ENCODE results near the gene CD3E.
A peak's percentile ranks its signal among the peaks of the same experiment; 100 is the strongest.

Gene CD3E

GRCh38 chr11:118286545-118286944 lies 18.0 kb upstream of the CD3E start:
- peak; percentile 22; the same call in 1 of the 3 replicates for ATAC-seq (ENCODE audit: low read depth)
- DNase-seq (ENCODE audit: low spot score): no peak
- H3K36me3 ChIP-seq (ENCODE audit: low read depth): no peaks in the 10 kb centered on the region
- H3K9me3 ChIP-seq (ENCODE audit: severe bottlenecking): no peaks in the 10 kb centered on the region
- H3K27ac ChIP-seq (ENCODE audit: poor library complexity, severe bottlenecking): peak overlapping the region; percentile 32
- H3K4me3 ChIP-seq (ENCODE audit: severe bottlenecking): no peak overlapping the region
- H3K4me1 ChIP-seq (ENCODE audit: insufficient read depth, poor library complexity, severe bottlenecking): peaks cover 23% of the 10 kb centered on the region
- TF ChIP-seq CTCF (IDR thresholded peaks at IDR 0.05; ENCODE audit: poor library complexity, severe bottlenecking): no peak
- H3K27me3 ChIP-seq (ENCODE audit: insufficient read depth, poor library complexity, severe bottlenecking): no peaks in the 10 kb centered on the region

GRCh38 chr11:118287006-118287405 lies 17.5 kb upstream of the CD3E start:
- H3K4me1 ChIP-seq (ENCODE audit: insufficient read depth, poor library complexity, severe bottlenecking): peaks cover 27% of the 10 kb centered on the region
- H3K27me3 ChIP-seq (ENCODE audit: insufficient read depth, poor library complexity, severe bottlenecking): no peaks in the 10 kb centered on the region
- H3K36me3 ChIP-seq (ENCODE audit: low read depth): no peaks in the 10 kb centered on the region
- DNase-seq (ENCODE audit: low spot score): no peak
- no peak for TF ChIP-seq CTCF (IDR thresholded peaks at IDR 0.05; ENCODE audit: poor library complexity, severe bottlenecking)
- peak overlapping the region; percentile 32 for H3K27ac ChIP-seq (ENCODE audit: poor library complexity, severe bottlenecking)
- no peaks in the 10 kb centered on the region for H3K9me3 ChIP-seq (ENCODE audit: severe bottlenecking)
- no peak overlapping the region for H3K4me3 ChIP-seq (ENCODE audit: severe bottlenecking)
- peak; percentile 86 for ATAC-seq (ENCODE audit: low read depth)

GRCh38 chr11:118289401-118289800 lies 15.1 kb upstream of the CD3E start:
- Histone ChIP-seq H3K4me1 (ENCODE audit: insufficient read depth, poor library complexity, severe bottlenecking) (peaks cover 27% of the 10 kb centered on the region), H3K4me3 (ENCODE audit: severe bottlenecking) (no peak overlapping the region), H3K9me3 (ENCODE audit: severe bottlenecking) (no peaks in the 10 kb centered on the region), H3K27me3 (ENCODE audit: insufficient read depth, poor library complexity, severe bottlenecking) (no peaks in the 10 kb centered on the region), H3K36me3 (ENCODE audit: low read depth) (no peaks in the 10 kb centered on the region), H3K27ac (ENCODE audit: poor library complexity, severe bottlenecking) (no peak overlapping the region)
- ATAC-seq (ENCODE audit: low read depth) (no peak), DNase-seq (ENCODE audit: low spot score) (no peak)
- TF ChIP-seq CTCF (IDR thresholded peaks at IDR 0.05; ENCODE audit: poor library complexity, severe bottlenecking): no peak

- no peaks in the 10 kb centered on the region for H3K27me3 ChIP-seq (ENCODE audit: insufficient read depth, poor library complexity, severe bottlenecking)
- DNase-seq (ENCODE audit: low spot score): no peak
- H3K4me1 ChIP-seq (ENCODE audit: insufficient read depth, poor library complexity, severe bottlenecking): peaks cover 30% of the 10 kb centered on the region
- TF ChIP-seq CTCF (IDR thresholded peaks at IDR 0.05; ENCODE audit: poor library complexity, severe bottlenecking): peak; percentile 78
- H3K36me3 ChIP-seq (ENCODE audit: low read depth): no peaks in the 10 kb centered on the region
- no peak overlapping the region for H3K4me3 ChIP-seq (ENCODE audit: severe bottlenecking)
- H3K27ac ChIP-seq (ENCODE audit: poor library complexity, severe bottlenecking): no peak overlapping the region
- no peaks in the 10 kb centered on the region for H3K9me3 ChIP-seq (ENCODE audit: severe bottlenecking)
- peak; percentile 68 for ATAC-seq (ENCODE audit: low read depth)
Measured at GRCh38 chr11:118290923-118291322, 13.6 kb upstream of the CD3E start.

GRCh38 chr11:118291477-118292135 lies 12.9 kb upstream of the CD3E start:
- ATAC-seq (ENCODE audit: low read depth) (peak; percentile 61), DNase-seq (ENCODE audit: low spot score) (no peak)
- H3K4me1 ChIP-seq (ENCODE audit: insufficient read depth, poor library complexity, severe bottlenecking): peaks cover 24% of the 10 kb centered on the region
- H3K4me3 ChIP-seq (ENCODE audit: severe bottlenecking): no peak overlapping the region
- H3K27ac ChIP-seq (ENCODE audit: poor library complexity, severe bottlenecking): no peak overlapping the region
- no peaks in the 10 kb centered on the region for H3K36me3 ChIP-seq (ENCODE audit: low read depth)
- H3K9me3 ChIP-seq (ENCODE audit: severe bottlenecking): no peaks in the 10 kb centered on the region
- TF ChIP-seq CTCF (IDR thresholded peaks at IDR 0.05; ENCODE audit: poor library complexity, severe bottlenecking): no peak
- no peaks in the 10 kb centered on the region for H3K27me3 ChIP-seq (ENCODE audit: insufficient read depth, poor library complexity, severe bottlenecking)

Data from RWPE2 (cell line).